CD4-positive, CD25-positive, alpha-beta regulatory T cell (primary cell): Measurements from ENCODE around the gene EVI5. TPM values are rescaled to one million over a fixed set of nuclear protein-coding genes. Genes with fewer than 3 reads are reported as not detected.

Source experiments
- ATAC-seq, 2 donors: fragments of 150-1000 bp; cut with Tn5 transposase; one replicate each; pipeline ENCODE4 v1.10.0; 2021; ENCODE audit warnings: low read depth in 2 of 2, moderate number of reproducible peaks in 2 of 2, moderate library complexity in 1 of 2
- DNase-seq, 3 donors: peaks; one replicate each; pipeline versions ENCODE4 v3.0.0 to v3.0.0-alpha.2; 2012 to 2022; ENCODE audit warnings: mixed read lengths in 1 of 3
- H3K27ac ChIP-seq: one replicate; pipeline ENCODE4 v1.7.0; 2013; ENCODE audit warnings: mild to moderate bottlenecking, low read length; ENCODE audit not compliant: insufficient read depth, poor library complexity, severe bottlenecking
- H3K27me3 ChIP-seq: one replicate; pipeline ENCODE4 v1.7.0; 2013; ENCODE audit warnings: low read length; ENCODE audit not compliant: control insufficient read depth, insufficient read depth
- H3K36me3 ChIP-seq: one replicate; pipeline ENCODE4 v1.7.0; 2013; ENCODE audit warnings: mild to moderate bottlenecking, low read length, moderate library complexity; ENCODE audit not compliant: control insufficient read depth, insufficient read depth
- H3K4me1 ChIP-seq: 2 replicates; pipeline ENCODE4 v1.7.0; 2013; ENCODE audit warnings: mild to moderate bottlenecking, low read length; ENCODE audit not compliant: insufficient read depth, control insufficient read depth, poor library complexity, severe bottlenecking
- H3K4me3 ChIP-seq: one replicate; pipeline ENCODE4 v1.7.0; 2013; ENCODE audit warnings: low read depth, mild to moderate bottlenecking, low read length, moderate library complexity
- H3K9me3 ChIP-seq, 2 experiments: 1 replicate in 1 of 2; 2 replicates in 1 of 2; pipeline ENCODE4 v1.7.0; 2013; ENCODE audit warnings: low read length in 2 of 2, mild to moderate bottlenecking in 1 of 2, moderate library complexity in 1 of 2; ENCODE audit not compliant: control insufficient read depth in 2 of 2
- H3K27ac Mint-ChIP-seq, 3 donors: one replicate each; pipeline ENCODE4 v1.8.0; 2020 to 2022; ENCODE audit warnings: mild to moderate bottlenecking in 3 of 3, mixed read lengths in 3 of 3, moderate library complexity in 2 of 3
- H3K27me3 Mint-ChIP-seq: one replicate; pipeline ENCODE4 v1.8.0; 2022; ENCODE audit warnings: mild to moderate bottlenecking, mixed read lengths
- H3K36me3 Mint-ChIP-seq: one replicate; pipeline ENCODE4 v1.8.0; 2020; ENCODE audit warnings: mixed read lengths
- H3K4me1 Mint-ChIP-seq, 4 donors: one replicate each; pipeline ENCODE4 v1.8.0; 2020 to 2022; ENCODE audit warnings: mixed read lengths in 4 of 4, mild to moderate bottlenecking in 1 of 4
- H3K4me3 Mint-ChIP-seq, 4 donors: one replicate each; pipeline ENCODE4 v1.8.0; 2020 to 2022; ENCODE audit warnings: mild to moderate bottlenecking in 4 of 4, mixed read lengths in 4 of 4, moderate library complexity in 3 of 4
- H3K9me3 Mint-ChIP-seq, 7 donors: one replicate each; pipeline ENCODE4 v1.8.0; 2020 to 2022; ENCODE audit warnings: mixed read lengths in 7 of 7, mild to moderate bottlenecking in 3 of 7, moderate library complexity in 2 of 7
- polyA plus RNA-seq, 4 donors: library from polyadenylated mRNA; unstranded; fragments of 300-500 nt; fragmentation: Illumina TruSeq; gene quantifications; one replicate each; pipeline ENCODE4 v1.2.3, GENCODE V29; 2021
- total RNA-seq: library from RNA; stranded (reverse); gene quantifications from one replicate; pipeline ENCODE4 v1.2.3, GENCODE V29; 2022

EVI5 gene
- total and polyA plus RNA-seq, 5 donors from 2014 or later = 0.52 to 2.7 (median 0.59) TPM

DNA sequence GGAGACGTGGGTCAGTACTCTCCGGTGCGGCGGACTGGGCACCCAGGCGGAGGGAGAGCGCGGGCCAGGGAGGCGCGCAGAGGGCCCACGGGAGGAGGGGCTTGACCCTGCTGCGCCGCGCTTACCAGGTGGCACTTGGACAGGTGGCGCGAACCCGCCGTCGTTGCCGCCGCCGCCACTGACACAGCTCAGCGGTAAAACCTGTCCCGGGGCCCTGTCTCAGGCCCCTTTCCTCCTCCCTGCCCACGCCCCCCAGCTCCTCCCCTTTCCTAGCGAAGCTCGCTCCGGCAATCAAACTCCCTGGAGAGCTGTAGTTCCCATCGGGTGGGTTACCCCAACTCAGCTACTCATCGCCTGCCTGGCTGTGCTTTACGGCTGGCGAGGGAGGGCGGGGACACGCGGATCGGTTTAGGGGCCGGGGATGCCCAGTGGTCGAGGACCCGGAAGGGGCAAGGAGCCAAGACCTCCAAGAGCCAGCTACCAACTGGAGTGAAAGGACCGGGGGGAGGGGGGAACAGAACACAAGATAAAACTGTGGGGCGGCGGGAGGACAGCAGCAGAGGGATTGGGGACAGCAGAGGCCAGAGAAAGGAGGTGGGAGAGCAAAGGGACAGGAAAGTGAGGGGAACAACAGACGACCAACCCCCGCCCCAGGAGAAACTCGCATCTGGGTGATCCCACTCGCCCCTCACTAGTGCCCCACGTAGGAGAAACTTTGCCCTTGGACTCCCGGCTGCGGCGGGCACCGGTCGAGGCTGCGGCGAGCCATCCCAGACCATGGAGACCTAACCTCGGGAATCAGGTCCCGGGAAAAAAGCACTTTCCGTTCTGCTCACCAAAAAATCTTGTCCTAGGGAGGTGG, 301.1 kb downstream of the EVI5 start:
- Histone ChIP-seq H3K4me3 (peak overlapping the region; percentile 71), H3K36me3 (no peaks in the 10 kb centered on the region), H3K4me1 (peaks cover 57% of the 10 kb centered on the region), H3K9me3 (no peaks in the 10 kb centered on the region), H3K27me3 (no peaks in the 10 kb centered on the region), H3K27ac (peak overlapping the region; percentile 65)
- ATAC-seq (no peak), DNase-seq (peak; percentile 28 to 52 (median 31))
- peaks cover 0 to 4% (median 0%) of the 10 kb centered on the region in 7 donors for H3K9me3 Mint-ChIP-seq
- H3K27me3 Mint-ChIP-seq = peaks cover 41% of the 10 kb centered on the region
- peak overlapping the region; percentile 63 to 93 (median 92) for H3K27ac Mint-ChIP-seq
- H3K4me1 Mint-ChIP-seq = peaks cover 8 to 54% (median 20%) of the 10 kb centered on the region in 4 donors
- H3K4me3 Mint-ChIP-seq = peak overlapping the region; percentile 93 to 99 (median 97)
- H3K36me3 Mint-ChIP-seq = peaks cover 11% of the 10 kb centered on the region

- H3K27ac ChIP-seq = no peak overlapping the region
- no peaks in the 10 kb centered on the region for H3K27me3 ChIP-seq
- Mint-ChIP-seq H3K4me3 (peak overlapping the region; percentile 93 to 99 (median 97)), H3K9me3 (peaks cover 0 to 4% (median 0%) of the 10 kb centered on the region in 7 donors), H3K27me3 (peaks cover 34% of the 10 kb centered on the region), H3K4me1 (peaks cover 4 to 54% (median 16%) of the 10 kb centered on the region in 4 donors), H3K27ac (peak overlapping the region; percentile 62 to 92 (median 92)), H3K36me3 (peaks cover 18% of the 10 kb centered on the region)
- ATAC-seq = peak; percentile 33 to 35
- no peaks in the 10 kb centered on the region for H3K36me3 ChIP-seq
- peaks cover 54% of the 10 kb centered on the region for H3K4me1 ChIP-seq
- DNase-seq = peak in 2 of 3 donors; percentile 48 to 61
- H3K9me3 ChIP-seq = no peaks in the 10 kb centered on the region
- peak overlapping the region; percentile 66 for H3K4me3 ChIP-seq
Observed at GRCh38 chr1:92482665-92483609, 302.0 kb downstream of the EVI5 start.

DNA sequence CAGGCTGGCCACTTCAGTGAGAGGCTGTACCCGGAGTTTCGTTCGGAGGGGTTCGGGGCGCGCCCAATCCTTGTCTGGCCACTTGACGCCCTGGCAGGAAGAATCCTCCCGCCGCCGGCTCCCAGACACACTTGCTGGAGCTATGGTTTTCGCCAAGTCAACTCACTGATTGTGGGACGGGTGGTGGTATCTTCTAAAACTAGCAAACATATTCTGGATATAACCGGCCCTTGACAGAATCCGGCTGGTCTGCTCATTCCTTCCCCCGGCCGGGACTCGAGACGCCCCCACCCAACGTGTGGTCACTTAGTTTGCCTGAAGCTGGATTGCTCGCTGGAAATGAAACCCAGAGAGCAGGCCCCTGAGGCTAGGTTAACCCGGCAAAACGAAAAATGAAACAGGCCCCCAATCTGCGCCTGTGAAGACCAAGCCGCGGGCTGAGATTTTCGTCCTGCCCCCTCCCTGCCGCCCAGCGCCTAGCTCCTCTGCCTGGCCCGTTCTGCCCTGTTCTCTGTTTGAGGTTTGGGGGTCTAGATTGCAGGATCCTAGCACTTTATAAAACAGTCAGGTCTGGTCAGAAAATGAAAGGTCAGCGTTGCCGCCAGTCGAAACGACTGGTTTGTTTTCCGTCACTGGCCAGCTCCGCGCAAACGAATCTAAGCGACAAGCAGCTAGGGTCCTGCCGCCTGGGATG, 302.8 kb downstream of the EVI5 start:
- H3K4me3 Mint-ChIP-seq = peak overlapping the region; percentile 93 to 99 (median 97)
- ATAC-seq = no peak
- H3K27me3 ChIP-seq = no peaks in the 10 kb centered on the region
- H3K36me3 ChIP-seq = no peaks in the 10 kb centered on the region
- DNase-seq = no peak
- peaks cover 0 to 4% (median 0%) of the 10 kb centered on the region in 7 donors for H3K9me3 Mint-ChIP-seq
- peaks cover 54% of the 10 kb centered on the region for H3K4me1 ChIP-seq
- H3K27ac Mint-ChIP-seq = peak overlapping the region; percentile 62 to 92 (median 83)
- peak overlapping the region; percentile 66 for H3K4me3 ChIP-seq
- H3K9me3 ChIP-seq = no peaks in the 10 kb centered on the region
- H3K4me1 Mint-ChIP-seq = peaks cover 9 to 54% (median 18%) of the 10 kb centered on the region in 4 donors
- peaks cover 20% of the 10 kb centered on the region for H3K36me3 Mint-ChIP-seq
- H3K27ac ChIP-seq = no peak overlapping the region
- H3K27me3 Mint-ChIP-seq = peaks cover 34% of the 10 kb centered on the region

DNA sequence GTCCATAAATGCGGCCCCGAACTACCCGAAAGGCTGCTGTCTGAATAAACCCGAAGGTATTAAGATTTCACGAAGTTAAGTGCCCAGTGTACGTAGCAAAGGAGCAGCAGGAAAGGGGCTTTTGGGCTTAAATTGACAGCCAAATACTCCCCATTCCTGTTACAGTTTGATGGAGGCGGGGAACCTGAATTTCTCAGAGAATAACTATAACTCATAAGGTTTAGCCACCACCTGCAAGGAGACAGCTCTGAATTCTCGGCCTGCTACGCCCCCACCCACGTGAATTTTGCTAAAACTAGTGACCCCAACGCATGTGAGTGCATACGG, 303.3 kb downstream of the EVI5 start:
- Mint-ChIP-seq H3K36me3 (peaks cover 21% of the 10 kb centered on the region), H3K9me3 (peaks cover 0 to 4% (median 0%) of the 10 kb centered on the region in 7 donors), H3K4me3 (peak overlapping the region; percentile 67 to 99 (median 96)), H3K4me1 (peaks cover 14 to 57% (median 21%) of the 10 kb centered on the region in 4 donors), H3K27ac (peak overlapping the region in 1 of 3 donors; percentile 14), H3K27me3 (peaks cover 34% of the 10 kb centered on the region)
- peaks cover 54% of the 10 kb centered on the region for H3K4me1 ChIP-seq
- no peaks in the 10 kb centered on the region for H3K9me3 ChIP-seq
- DNase-seq (no peak), ATAC-seq (no peak)
- peak overlapping the region; percentile 3 for H3K4me3 ChIP-seq
- H3K27ac ChIP-seq = no peak overlapping the region
- no peaks in the 10 kb centered on the region for H3K27me3 ChIP-seq
- H3K36me3 ChIP-seq = no peaks in the 10 kb centered on the region

- Mint-ChIP-seq H3K4me1 (peaks cover 17 to 62% (median 24%) of the 10 kb centered on the region in 4 donors), H3K27me3 (peaks cover 31% of the 10 kb centered on the region), H3K36me3 (peaks cover 24% of the 10 kb centered on the region), H3K9me3 (peaks cover 0 to 4% (median 0%) of the 10 kb centered on the region in 7 donors), H3K27ac (peak overlapping the region in 1 of 3 donors; percentile 14), H3K4me3 (peak overlapping the region in 3 of 4 donors; percentile 67 to 98 (median 93))
- DNase-seq = no peak
- H3K27me3 ChIP-seq = no peaks in the 10 kb centered on the region
- no peak overlapping the region for H3K27ac ChIP-seq
- no peak for ATAC-seq
- no peaks in the 10 kb centered on the region for H3K36me3 ChIP-seq
- no peak overlapping the region for H3K4me3 ChIP-seq
- peaks cover 55% of the 10 kb centered on the region for H3K4me1 ChIP-seq
- H3K9me3 ChIP-seq = no peaks in the 10 kb centered on the region
Observed at GRCh38 chr1:92480813-92481598, 303.9 kb downstream of the EVI5 start.

- no peaks in the 10 kb centered on the region for H3K9me3 ChIP-seq
- H3K4me3 Mint-ChIP-seq = peak overlapping the region; percentile 59 to 76 (median 70)
- H3K4me1 ChIP-seq = peaks cover 55% of the 10 kb centered on the region
- H3K9me3 Mint-ChIP-seq = peaks cover 0 to 4% (median 0%) of the 10 kb centered on the region in 7 donors
- peaks cover 24% of the 10 kb centered on the region for H3K36me3 Mint-ChIP-seq
- H3K27ac ChIP-seq = no peak overlapping the region
- peak overlapping the region in 1 of 3 donors; percentile 83 for H3K27ac Mint-ChIP-seq
- H3K27me3 Mint-ChIP-seq = peaks cover 29% of the 10 kb centered on the region
- no peaks in the 10 kb centered on the region for H3K27me3 ChIP-seq
- no peaks in the 10 kb centered on the region for H3K36me3 ChIP-seq
- DNase-seq (no peak), ATAC-seq (no peak)
- H3K4me3 ChIP-seq = no peak overlapping the region
- H3K4me1 Mint-ChIP-seq = peaks cover 17 to 69% (median 23%) of the 10 kb centered on the region in 4 donors
Observed at GRCh38 chr1:92480200-92480812, 304.6 kb downstream of the EVI5 start.
